PC-9 (cell line): Measurements from ENCODE around the gene OR2T27. TPM values are rescaled to one million over a fixed set of nuclear protein-coding genes. Genes with fewer than 3 reads are reported as not detected.

Experiments
- BruUV-seq: library from RNA; stranded (reverse); fragments of 400-500 nt; replicated peaks from 2 replicates; lab custom pipeline; 2021; lab: Mats Ljungman, UMichigan
- CTCF ChIA-PET: fragments of 300-600 bp; sonication (Branson Sonifier 250); formaldehyde crosslinking; loops from one replicate; lab custom pipeline; 2022; ENCODE audit warnings: antibody characterized with exemption; lab: Charles Lee
- POLR2A ChIA-PET: fragments of 300-600 bp; sonication (Branson Sonifier 250); formaldehyde crosslinking; loops from one replicate; lab custom pipeline; 2022; ENCODE audit warnings: antibody characterized with exemption; ENCODE audit not compliant: unreplicated experiment; lab: Charles Lee
- DNase-seq, 2 experiments: peaks; one replicate each; pipeline versions ENCODE4 v3.0.0 to v3.0.0-alpha.2; 2015 to 2022; ENCODE audit warnings: mixed read lengths in 1 of 2
- H2AFZ ChIP-seq: fragments of 200-600 bp; sonication (generic); 2 replicates; pipeline ENCODE4 v1.8.1; 2017; ENCODE audit warnings: antibody characterized with exemption
- H3F3A ChIP-seq: fragments of 200-600 bp; sonication (generic); 2 replicates; pipeline ENCODE4 v1.8.1; 2017; ENCODE audit warnings: antibody characterized with exemption, mild to moderate bottlenecking, low read depth; ENCODE audit not compliant: insufficient read depth
- H3K27ac ChIP-seq: fragments of 200-600 bp; sonication (generic); 2 replicates; pipeline ENCODE4 v1.6.1; 2016; ENCODE audit warnings: mixed run types
- H3K27me3 ChIP-seq: fragments of 200-600 bp; sonication (generic); 2 replicates; pipeline ENCODE4 v1.6.1; 2016; ENCODE audit warnings: low read depth, mixed run types; ENCODE audit not compliant: insufficient read depth
- H3K36me3 ChIP-seq: fragments of 200-600 bp; sonication (generic); 2 replicates; pipeline ENCODE4 v1.6.1; 2016; ENCODE audit warnings: low read depth, mixed run types
- H3K4me1 ChIP-seq: fragments of 200-600 bp; sonication (generic); replicated peaks from 2 replicates; pipeline ENCODE4 v1.6.1; 2016; ENCODE audit warnings: mixed run types; ENCODE audit not compliant: insufficient read depth
- H3K4me2 ChIP-seq: fragments of 200-600 bp; sonication (generic); 2 replicates; pipeline ENCODE4 v1.6.1; 2017; ENCODE audit warnings: mixed run types
- H3K4me3 ChIP-seq: fragments of 200-600 bp; sonication (generic); 2 replicates; pipeline ENCODE4 v1.6.1; 2016; ENCODE audit warnings: mixed run types
- H3K79me2 ChIP-seq: fragments of 200-600 bp; sonication (generic); 2 replicates; pipeline ENCODE4 v1.6.1; 2017; ENCODE audit warnings: low read depth, mixed run types
- H3K9me2 ChIP-seq: fragments of 200-600 bp; sonication (generic); 2 replicates; pipeline ENCODE4 v1.8.1; 2017; ENCODE audit warnings: mild to moderate bottlenecking; ENCODE audit not compliant: insufficient read depth
- H3K9me3 ChIP-seq: fragments of 200-600 bp; sonication (generic); 2 replicates; pipeline ENCODE4 v1.8.1; 2016; ENCODE audit warnings: low read depth; ENCODE audit not compliant: insufficient read depth
- H4K20me1 ChIP-seq: fragments of 200-600 bp; sonication (generic); 2 replicates; pipeline ENCODE4 v1.8.1; 2017; ENCODE audit not compliant: insufficient read depth
- EZH2 ChIP-seq: fragments of 200-600 bp; sonication (generic); IDR thresholded peaks from 2 replicates; pipeline ENCODE4 v1.8.0; 2017; ENCODE audit warnings: antibody characterized with exemption, low read depth
- intact Hi-C: fragments of 100-400 bp; cut with micrococcal nuclease; formaldehyde crosslinking; loops from one replicate; pipeline ENCODE4 v1.10.0; 2022; ENCODE audit not compliant: unreplicated experiment
- total RNA-seq: library from RNA; stranded (reverse); gene quantifications from 2 replicates; pipeline ENCODE4 v1.2.3, GENCODE V29; 2021
- TF ChIP-seq, protein P1 (sequence below): fragments of 200-600 bp; sonication (generic); conservative IDR thresholded peaks from 2 replicates; pipeline ENCODE4 v1.6.1; 2017; ENCODE audit warnings: mixed run types, antibody characterized with exemption, mild to moderate bottlenecking, moderate library complexity

The OR2T27 gene
- total RNA-seq, 1 experiment from 2014 or later: not detected

- Histone ChIP-seq H3K4me1 (no peaks in the 10 kb centered on the region), H4K20me1 (no peaks in the 10 kb centered on the region), H3K4me2 (no peak overlapping the region), H3K9me2 (no peaks in the 10 kb centered on the region), H3K27ac (no peak overlapping the region), H3K4me3 (no peak overlapping the region), H3K36me3 (no peaks in the 10 kb centered on the region), H2AFZ (no peak overlapping the region), H3K9me3 (no peaks in the 10 kb centered on the region), H3F3A (no peaks in the 10 kb centered on the region), H3K27me3 (no peaks in the 10 kb centered on the region; the same call in 1 of the 2 replicates), H3K79me2 (no peaks in the 10 kb centered on the region)
- TF ChIP-seq, protein P1, sequence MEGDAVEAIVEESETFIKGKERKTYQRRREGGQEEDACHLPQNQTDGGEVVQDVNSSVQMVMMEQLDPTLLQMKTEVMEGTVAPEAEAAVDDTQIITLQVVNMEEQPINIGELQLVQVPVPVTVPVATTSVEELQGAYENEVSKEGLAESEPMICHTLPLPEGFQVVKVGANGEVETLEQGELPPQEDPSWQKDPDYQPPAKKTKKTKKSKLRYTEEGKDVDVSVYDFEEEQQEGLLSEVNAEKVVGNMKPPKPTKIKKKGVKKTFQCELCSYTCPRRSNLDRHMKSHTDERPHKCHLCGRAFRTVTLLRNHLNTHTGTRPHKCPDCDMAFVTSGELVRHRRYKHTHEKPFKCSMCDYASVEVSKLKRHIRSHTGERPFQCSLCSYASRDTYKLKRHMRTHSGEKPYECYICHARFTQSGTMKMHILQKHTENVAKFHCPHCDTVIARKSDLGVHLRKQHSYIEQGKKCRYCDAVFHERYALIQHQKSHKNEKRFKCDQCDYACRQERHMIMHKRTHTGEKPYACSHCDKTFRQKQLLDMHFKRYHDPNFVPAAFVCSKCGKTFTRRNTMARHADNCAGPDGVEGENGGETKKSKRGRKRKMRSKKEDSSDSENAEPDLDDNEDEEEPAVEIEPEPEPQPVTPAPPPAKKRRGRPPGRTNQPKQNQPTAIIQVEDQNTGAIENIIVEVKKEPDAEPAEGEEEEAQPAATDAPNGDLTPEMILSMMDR: no peak
- TF ChIP-seq EZH2: no peak
- intact Hi-C loops: loop anchor here (2.0 kb wide), 1 partner anchor 187 kb away; no protein-coding TSS in a partner anchor
- POLR2A ChIA-PET: no interaction called here
- DNase-seq: no peak
- CTCF ChIA-PET: no interaction called here
- no TSS peak for BruUV-seq
These were observed 33.6 kb downstream of the OR2T27 start for GRCh38 chr1:248621770-248622169.

- intact Hi-C loops: no loop called here
These were observed 36.5 kb downstream of the OR2T27 start for GRCh38 chr1:248618878-248619277.

DNA sequence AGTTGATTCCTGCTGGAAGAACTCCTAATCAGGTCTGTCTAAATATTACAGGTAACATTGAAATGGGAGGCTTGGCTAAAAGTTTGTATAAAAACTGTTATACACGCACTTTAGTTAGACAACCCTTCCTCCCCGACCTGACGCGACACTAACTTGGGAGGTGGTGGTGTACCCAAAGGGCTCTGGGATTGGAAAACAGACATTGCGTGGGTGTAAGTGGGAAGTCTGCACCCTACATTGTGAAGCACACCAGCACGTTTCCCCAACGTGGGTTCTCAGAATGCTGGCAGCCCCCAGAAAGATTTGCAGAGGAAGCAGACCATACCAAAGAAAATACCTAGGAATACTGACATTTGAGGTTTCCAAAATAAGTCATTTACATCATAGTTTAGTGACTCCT, 37.2 kb downstream of the OR2T27 start:
- CTCF ChIA-PET: no interaction called here
- no TSS peak for BruUV-seq
- TF ChIP-seq, protein P1: no peak
- TF ChIP-seq EZH2: no peak
- intact Hi-C loops: no loop called here
- H3K9me3 ChIP-seq: no peaks in the 10 kb centered on the region
- H3K4me3 ChIP-seq: no peak overlapping the region
- no peaks in the 10 kb centered on the region for H3K36me3 ChIP-seq
- no peaks in the 10 kb centered on the region for H3K4me1 ChIP-seq
- POLR2A ChIA-PET: no interaction called here
- H4K20me1 ChIP-seq: no peaks in the 10 kb centered on the region
- H3K27ac ChIP-seq: no peak overlapping the region
- no peaks in the 10 kb centered on the region for H3F3A ChIP-seq
- no peaks in the 10 kb centered on the region for H3K9me2 ChIP-seq
- no peak overlapping the region for H2AFZ ChIP-seq
- DNase-seq: no peak
- H3K79me2 ChIP-seq: no peaks in the 10 kb centered on the region
- no peak overlapping the region for H3K4me2 ChIP-seq
- H3K27me3 ChIP-seq: no peaks in the 10 kb centered on the region

More at GRCh38 chr1:248618878-248619277, 36.5 kb downstream of the OR2T27 start:
- no peaks in the 10 kb centered on the region for H3K36me3 ChIP-seq
- no peak for TF ChIP-seq EZH2
- TF ChIP-seq, protein P1: no peak
- no peaks in the 10 kb centered on the region for H4K20me1 ChIP-seq
- no peaks in the 10 kb centered on the region for H3K27me3 ChIP-seq
- ChIA-PET CTCF (no interaction called here), POLR2A (no interaction called here)
- H3K9me3 ChIP-seq: no peaks in the 10 kb centered on the region
- H3K4me1 ChIP-seq: no peaks in the 10 kb centered on the region
- no peak for DNase-seq
- H3F3A ChIP-seq: no peaks in the 10 kb centered on the region
- no peak overlapping the region for H3K4me3 ChIP-seq
- H2AFZ ChIP-seq: no peak overlapping the region
- no TSS peak for BruUV-seq
- H3K9me2 ChIP-seq: no peaks in the 10 kb centered on the region
- no peaks in the 10 kb centered on the region for H3K79me2 ChIP-seq
- no peak overlapping the region for H3K27ac ChIP-seq
- H3K4me2 ChIP-seq: no peak overlapping the region
